Keratinocyte (primary cell): ENCODE data around the gene CACNA1I. TPM values are rescaled to one million over a fixed set of nuclear protein-coding genes. Genes with fewer than 3 reads are reported as not detected.

Experiments
- DNase-seq: peaks from one replicate; pipeline ENCODE4 v3.0.0-alpha.2; 2011; ENCODE audit warnings: low read depth, missing footprints, low spot score
- FAIRE-seq: peaks from 2 replicates; lab custom pipeline; 2011; peaks lifted over from hg19 to GRCh38; lab: Jason Lieb, UNC
- H2AFZ ChIP-seq: 2 replicates; pipeline ENCODE4 v1.6.0; 2012; ENCODE audit warnings: low read length, control low read depth, inconsistent platforms; ENCODE audit not compliant: control insufficient read depth
- H3K27ac ChIP-seq: 2 replicates; pipeline ENCODE4 v1.5.1; 2011; ENCODE audit warnings: low read length; ENCODE audit not compliant: control insufficient read depth, insufficient read depth
- H3K27me3 ChIP-seq: 3 replicates; pipeline ENCODE4 v1.6.0; 2011; ENCODE audit warnings: low read length; ENCODE audit not compliant: control insufficient read depth, insufficient read depth; ENCODE audit errors: extremely low read depth
- H3K36me3 ChIP-seq, 2 experiments: 2 replicates in 1 of 2; 3 replicates in 1 of 2; pipeline ENCODE4 v1.5.1; 2011; ENCODE audit warnings: low read length in 2 of 2, mild to moderate bottlenecking in 1 of 2; ENCODE audit not compliant: control insufficient read depth in 2 of 2, insufficient read depth in 2 of 2; ENCODE audit errors: extremely low read depth in 1 of 2
- H3K4me1 ChIP-seq: 3 replicates; pipeline ENCODE4 v1.5.1; 2011; ENCODE audit warnings: low read length; ENCODE audit not compliant: control insufficient read depth, insufficient read depth; ENCODE audit errors: extremely low read depth
- H3K4me2 ChIP-seq: 3 replicates; pipeline ENCODE4 v1.6.0; 2011; ENCODE audit warnings: low read depth, low read length; ENCODE audit not compliant: control insufficient read depth, insufficient read depth; ENCODE audit errors: extremely low read depth
- H3K4me3 ChIP-seq, 3 experiments: fragments of 200-600 bp in 1 of 3; sonication (generic) in 1 of 3; 2 replicates in 2 of 3; 3 replicates in 1 of 3; pipeline ENCODE4 v1.5.1; 2011 to 2016; ENCODE audit warnings: low read length in 3 of 3, mild to moderate bottlenecking in 3 of 3, control low read depth in 2 of 3, inconsistent platforms in 1 of 3, low read depth in 1 of 3, mixed read lengths in 1 of 3, mixed run types in 1 of 3, moderate library complexity in 1 of 3; ENCODE audit not compliant: control insufficient read depth in 2 of 3, insufficient read depth in 2 of 3; ENCODE audit errors: extremely low read depth in 1 of 3
- H3K79me2 ChIP-seq: 2 replicates; pipeline ENCODE4 v1.6.0; 2012; ENCODE audit warnings: low read length; ENCODE audit not compliant: control insufficient read depth, insufficient read depth
- H3K9ac ChIP-seq: 3 replicates; pipeline ENCODE4 v1.6.0; 2011; ENCODE audit warnings: low read length; ENCODE audit not compliant: control insufficient read depth, insufficient read depth; ENCODE audit errors: extremely low read depth
- H3K9me1 ChIP-seq: 3 replicates; pipeline ENCODE4 v1.6.0; 2011; ENCODE audit warnings: low read length; ENCODE audit not compliant: control insufficient read depth, insufficient read depth; ENCODE audit errors: extremely low read depth
- H3K9me3 ChIP-seq: 2 replicates; pipeline ENCODE4 v1.5.1; 2012; ENCODE audit warnings: low read depth, low read length; ENCODE audit not compliant: control insufficient read depth
- H4K20me1 ChIP-seq: 3 replicates; pipeline ENCODE4 v1.6.0; 2011; ENCODE audit warnings: low read length; ENCODE audit not compliant: control insufficient read depth, insufficient read depth; ENCODE audit errors: extremely low read depth
- EZH2 ChIP-seq: IDR thresholded peaks from one replicate; pipeline ENCODE4 v1.6.1; 2012; ENCODE audit warnings: inconsistent platforms, mild to moderate bottlenecking, low read length, moderate library complexity
- dilution Hi-C: fragments of 300-500 bp; cut with MboI; formaldehyde crosslinking; loops from one replicate; pipeline ENCODE4 v1.7.0; 2020; ENCODE audit warnings: low sequenced_read_pairs; ENCODE audit not compliant: extremely low pct_ligation_motif_present
- polyA plus RNA-seq, 5 experiments: library from polyadenylated mRNA; depleted of rRNA in 3 of 5; stranded (reverse) in 3 of 5; stranded (forward) in 1 of 5; unstranded in 1 of 5; fragments of >200 nt; gene quantifications; 1 replicate in 1 of 5; 2 replicates in 3 of 5; 3 replicates in 1 of 5; pipeline versions ENCODE4 v1.2.1 to v1.2.3, GENCODE V29; 2011 to 2012; ENCODE audit warnings: missing spikeins in 2 of 5, low read depth in 1 of 5, low replicate concordance in 1 of 5
- TF ChIP-seq, protein P1 (sequence below), 3 experiments: IDR thresholded peaks in 1 of 3; conservative IDR thresholded peaks in 1 of 3; optimal IDR thresholded peaks in 1 of 3; 2 replicates in 2 of 3; 3 replicates in 1 of 3; pipeline versions ENCODE3 to v1.5.1; 2011; ENCODE audit warnings: low read length in 3 of 3, mild to moderate bottlenecking in 3 of 3, moderate library complexity in 2 of 3, control low read depth in 1 of 3, inconsistent platforms in 1 of 3; ENCODE audit not compliant: insufficient read depth in 2 of 3; ENCODE audit errors: extremely low read depth in 1 of 3

Gene CACNA1I
- polyA plus RNA-seq, 1 donor (not counting 4 experiments of a cell fraction or from before 2014, with no cell fraction given) = not detected

DNA sequence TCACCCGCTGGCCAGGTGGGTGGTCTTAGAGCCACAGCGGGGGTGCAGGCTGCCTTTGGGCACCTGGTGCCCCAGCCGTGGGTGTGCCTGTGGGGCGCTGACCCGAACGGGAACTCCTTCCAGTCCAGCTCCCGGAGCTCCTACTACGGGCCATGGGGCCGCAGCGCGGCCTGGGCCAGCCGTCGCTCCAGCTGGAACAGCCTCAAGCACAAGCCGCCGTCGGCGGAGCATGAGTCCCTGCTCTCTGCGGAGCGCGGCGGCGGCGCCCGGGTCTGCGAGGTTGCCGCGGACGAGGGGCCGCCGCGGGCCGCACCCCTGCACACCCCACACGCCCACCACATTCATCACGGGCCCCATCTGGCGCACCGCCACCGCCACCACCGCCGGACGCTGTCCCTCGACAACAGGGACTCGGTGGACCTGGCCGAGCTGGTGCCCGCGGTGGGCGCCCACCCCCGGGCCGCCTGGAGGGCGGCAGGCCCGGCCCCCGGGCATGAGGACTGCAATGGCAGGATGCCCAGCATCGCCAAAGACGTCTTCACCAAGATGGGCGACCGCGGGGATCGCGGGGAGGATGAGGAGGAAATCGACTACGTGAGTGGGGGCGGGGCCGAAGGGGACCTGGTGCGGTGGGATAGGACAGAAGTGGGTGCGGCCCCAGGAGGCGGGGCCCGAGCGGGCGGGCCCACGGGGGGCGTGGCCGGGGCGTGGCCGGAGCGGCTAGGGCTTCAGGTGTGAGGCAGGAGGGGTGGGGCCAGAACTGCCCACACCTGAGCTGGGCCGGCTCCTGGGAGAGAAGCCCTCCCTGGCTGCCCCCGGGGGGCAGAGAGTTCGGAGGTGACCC, 91.5 kb downstream of the CACNA1I start:
- FAIRE-seq = no peak
- Histone ChIP-seq H3K4me3 (no peak overlapping the region), H3K79me2 (no peaks in the 10 kb centered on the region), H3K9me3 (no peaks in the 10 kb centered on the region), H3K27me3 (peaks cover 75% of the 10 kb centered on the region), H2AFZ (no peak overlapping the region), H3K9ac (no peak overlapping the region), H3K9me1 (no peaks in the 10 kb centered on the region), H3K4me1 (no peaks in the 10 kb centered on the region), H3K36me3 (no peaks in the 10 kb centered on the region), H3K27ac (no peak overlapping the region), H4K20me1 (no peaks in the 10 kb centered on the region), H3K4me2 (peak overlapping the region; percentile 48)
- TF ChIP-seq, protein P1, sequence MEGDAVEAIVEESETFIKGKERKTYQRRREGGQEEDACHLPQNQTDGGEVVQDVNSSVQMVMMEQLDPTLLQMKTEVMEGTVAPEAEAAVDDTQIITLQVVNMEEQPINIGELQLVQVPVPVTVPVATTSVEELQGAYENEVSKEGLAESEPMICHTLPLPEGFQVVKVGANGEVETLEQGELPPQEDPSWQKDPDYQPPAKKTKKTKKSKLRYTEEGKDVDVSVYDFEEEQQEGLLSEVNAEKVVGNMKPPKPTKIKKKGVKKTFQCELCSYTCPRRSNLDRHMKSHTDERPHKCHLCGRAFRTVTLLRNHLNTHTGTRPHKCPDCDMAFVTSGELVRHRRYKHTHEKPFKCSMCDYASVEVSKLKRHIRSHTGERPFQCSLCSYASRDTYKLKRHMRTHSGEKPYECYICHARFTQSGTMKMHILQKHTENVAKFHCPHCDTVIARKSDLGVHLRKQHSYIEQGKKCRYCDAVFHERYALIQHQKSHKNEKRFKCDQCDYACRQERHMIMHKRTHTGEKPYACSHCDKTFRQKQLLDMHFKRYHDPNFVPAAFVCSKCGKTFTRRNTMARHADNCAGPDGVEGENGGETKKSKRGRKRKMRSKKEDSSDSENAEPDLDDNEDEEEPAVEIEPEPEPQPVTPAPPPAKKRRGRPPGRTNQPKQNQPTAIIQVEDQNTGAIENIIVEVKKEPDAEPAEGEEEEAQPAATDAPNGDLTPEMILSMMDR (optimal IDR thresholded peaks at IDR 0.05 in 1 of 3, IDR thresholded peaks at IDR 0.05 in 1 of 3, conservative IDR thresholded peaks at IDR 0.05 in 1 of 3; ENCODE audit: extremely low read depth in 1 of 3, insufficient read depth in 2 of 3, low read length in 3 of 3) = no peak
- peak; percentile 73 for TF ChIP-seq EZH2
- DNase-seq = peak; percentile 11
- dilution Hi-C loops = no loop called here

DNA sequence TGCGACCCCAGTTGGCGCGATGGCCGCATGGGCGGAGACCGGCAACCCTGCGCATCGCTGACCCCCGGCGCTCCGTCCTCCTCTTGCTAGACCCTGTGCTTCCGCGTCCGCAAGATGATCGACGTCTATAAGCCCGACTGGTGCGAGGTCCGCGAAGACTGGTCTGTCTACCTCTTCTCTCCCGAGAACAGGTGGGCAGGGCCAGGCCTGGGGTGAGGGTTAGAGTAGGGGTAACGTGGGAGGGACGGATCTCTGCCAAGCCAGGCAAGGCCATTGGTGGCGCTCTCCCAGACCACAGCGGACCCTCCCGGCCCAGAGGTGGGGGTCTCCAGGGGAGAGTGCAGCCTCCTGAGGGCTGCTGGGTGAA, 92.1 kb downstream of the CACNA1I start:
- no peak overlapping the region for H3K27ac ChIP-seq
- no peaks in the 10 kb centered on the region for H3K79me2 ChIP-seq
- TF ChIP-seq, protein P1 (optimal IDR thresholded peaks at IDR 0.05 in 1 of 3, IDR thresholded peaks at IDR 0.05 in 1 of 3, conservative IDR thresholded peaks at IDR 0.05 in 1 of 3; ENCODE audit: extremely low read depth in 1 of 3, insufficient read depth in 2 of 3, low read length in 3 of 3) = no peak
- no peak for TF ChIP-seq EZH2
- H3K4me3 ChIP-seq = no peak overlapping the region
- dilution Hi-C loops = no loop called here
- no peaks in the 10 kb centered on the region for H4K20me1 ChIP-seq
- no peaks in the 10 kb centered on the region for H3K36me3 ChIP-seq
- FAIRE-seq = no peak
- H3K4me1 ChIP-seq = no peaks in the 10 kb centered on the region
- peaks cover 71% of the 10 kb centered on the region for H3K27me3 ChIP-seq
- no peaks in the 10 kb centered on the region for H3K9me3 ChIP-seq
- H2AFZ ChIP-seq = no peak overlapping the region
- no peak for DNase-seq
- H3K9me1 ChIP-seq = no peaks in the 10 kb centered on the region
- no peak overlapping the region for H3K9ac ChIP-seq
- H3K4me2 ChIP-seq = no peak overlapping the region
